GM23338 (cell line): Measurements from ENCODE around the gene WIF1.

ENCODE experiments used
- CTCF ChIP-seq, 2 experiments: fragments of 200-600 bp in 1 of 2; sonication (generic) in 1 of 2; conservative IDR thresholded peaks; 2 replicates each; pipeline versions ENCODE4 v1.5.1 to v1.6.1; 2016 to 2017; ENCODE audit warnings: antibody characterized with exemption in 2 of 2, low read depth in 2 of 2, mild to moderate bottlenecking in 2 of 2, moderate library complexity in 1 of 2
- EZH2 ChIP-seq: fragments of 200-600 bp; sonication (generic); IDR thresholded peaks from one replicate; pipeline ENCODE4 v1.8.0; 2017; ENCODE audit warnings: antibody characterized with exemption, mild to moderate bottlenecking, low read depth; ENCODE audit not compliant: unreplicated experiment
- JUNB ChIP-seq: IDR thresholded peaks from one replicate; pipeline ENCODE4 v1.6.1; 2016; ENCODE audit warnings: antibody characterized with exemption; ENCODE audit not compliant: unreplicated experiment
- POLR2AphosphoS5 ChIP-seq: IDR thresholded peaks from 2 replicates; pipeline ENCODE4 v1.6.1; 2016; ENCODE audit warnings: antibody characterized with exemption, low read depth
- STAT1 ChIP-seq: IDR thresholded peaks from one replicate; pipeline ENCODE4 v1.6.1; 2016; ENCODE audit warnings: antibody characterized with exemption; ENCODE audit not compliant: unreplicated experiment
- ZNF114 ChIP-seq: fragments of 250-450 bp; sonication (Bioruptor Pico); IDR thresholded peaks from 2 replicates; pipeline ENCODE4 v1.5.0; 2020; ENCODE audit warnings: mild to moderate bottlenecking, moderate library complexity

- no peak for TF ChIP-seq CTCF (conservative IDR thresholded peaks at IDR 0.05; ENCODE audit: low read depth in 2 of 2)
- TF ChIP-seq POLR2AphosphoS5: no peak
- no peak for TF ChIP-seq STAT1
- no peak for TF ChIP-seq ZNF114 (CRISPR knock-in tag)
- TF ChIP-seq EZH2: no peak
- TF ChIP-seq JUNB: no peak
These were observed 22.7 kb downstream of the WIF1 start for GRCh38 chr12:65098364-65098763.
